Suprapubic skin (tissue), 4 donors: ENCODE measurements around the gene COL5A1.

ENCODE experiments used
- EP300 ChIP-seq: sonication (generic); formaldehyde crosslinking; IDR thresholded peaks from one replicate; pipeline ENCODE4 v1.6.1; 2017; ENCODE audit warnings: antibody characterized with exemption
- POLR2AphosphoS5 ChIP-seq, 3 donors: sonication (generic); formaldehyde crosslinking; IDR thresholded peaks; one replicate each; pipeline ENCODE4 v1.6.1; 2017; ENCODE audit warnings: antibody characterized with exemption in 3 of 3
- TF ChIP-seq, protein P1 (sequence below), 2 donors: fragments of 200-600 bp in 1 of 2; fragments of 450-650 bp in 1 of 2; sonication (generic) in 1 of 2; IDR thresholded peaks; one replicate each; pipeline ENCODE4 v1.5.1; 2016 to 2019; ENCODE audit warnings: antibody characterized with exemption in 2 of 2, mild to moderate bottlenecking in 1 of 2, moderate library complexity in 1 of 2

DNA sequence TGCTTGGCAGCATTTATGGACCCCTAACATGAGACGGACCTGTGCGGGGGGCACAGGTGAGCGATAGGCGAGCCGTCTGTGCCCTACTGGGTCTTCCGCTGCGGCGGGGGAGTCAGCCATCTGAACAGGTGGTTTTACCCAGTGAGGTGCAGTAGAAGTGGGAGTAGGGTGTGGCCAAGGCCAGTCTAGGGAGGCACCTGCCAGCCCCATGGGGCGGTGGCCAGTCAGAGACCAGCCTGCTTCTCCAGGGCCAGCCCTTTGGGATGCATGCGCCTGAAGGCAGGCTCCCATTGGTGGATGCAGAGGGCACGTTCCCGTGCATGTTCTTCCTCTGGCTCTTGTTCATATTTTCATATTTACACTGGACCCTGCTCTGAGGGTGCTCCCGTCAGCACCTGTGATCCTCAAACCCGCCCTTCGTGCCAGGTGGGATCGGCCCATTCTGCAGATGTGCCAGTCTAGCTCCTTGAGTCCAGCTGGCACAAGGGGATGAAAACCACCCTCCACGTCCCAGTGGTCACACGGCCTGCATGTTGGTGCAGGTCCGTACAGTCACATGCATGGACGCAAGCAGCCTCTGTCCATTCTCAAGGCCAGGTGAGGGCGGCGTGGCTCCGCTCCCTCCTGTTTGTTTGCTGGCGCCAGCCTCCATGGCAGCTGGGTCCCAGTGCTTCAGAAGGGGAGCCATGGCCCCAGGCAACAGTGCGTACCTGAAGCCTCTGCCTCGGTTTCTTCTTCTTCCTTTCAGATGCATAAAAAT is 9.0 kb downstream of the COL5A1 start:
- TF ChIP-seq, protein P1, sequence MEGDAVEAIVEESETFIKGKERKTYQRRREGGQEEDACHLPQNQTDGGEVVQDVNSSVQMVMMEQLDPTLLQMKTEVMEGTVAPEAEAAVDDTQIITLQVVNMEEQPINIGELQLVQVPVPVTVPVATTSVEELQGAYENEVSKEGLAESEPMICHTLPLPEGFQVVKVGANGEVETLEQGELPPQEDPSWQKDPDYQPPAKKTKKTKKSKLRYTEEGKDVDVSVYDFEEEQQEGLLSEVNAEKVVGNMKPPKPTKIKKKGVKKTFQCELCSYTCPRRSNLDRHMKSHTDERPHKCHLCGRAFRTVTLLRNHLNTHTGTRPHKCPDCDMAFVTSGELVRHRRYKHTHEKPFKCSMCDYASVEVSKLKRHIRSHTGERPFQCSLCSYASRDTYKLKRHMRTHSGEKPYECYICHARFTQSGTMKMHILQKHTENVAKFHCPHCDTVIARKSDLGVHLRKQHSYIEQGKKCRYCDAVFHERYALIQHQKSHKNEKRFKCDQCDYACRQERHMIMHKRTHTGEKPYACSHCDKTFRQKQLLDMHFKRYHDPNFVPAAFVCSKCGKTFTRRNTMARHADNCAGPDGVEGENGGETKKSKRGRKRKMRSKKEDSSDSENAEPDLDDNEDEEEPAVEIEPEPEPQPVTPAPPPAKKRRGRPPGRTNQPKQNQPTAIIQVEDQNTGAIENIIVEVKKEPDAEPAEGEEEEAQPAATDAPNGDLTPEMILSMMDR (IDR thresholded peaks at IDR 0.05): no peak
- TF ChIP-seq POLR2AphosphoS5 (IDR thresholded peaks at IDR 0.05) (no peak), EP300 (no peak)
